ENCODE measurements around the gene CHGA. TPM values are rescaled to one million over a fixed set of nuclear protein-coding genes. Genes with fewer than 3 reads are reported as not detected.

CHGA gene
- total RNA-seq, 1 donor from 2014 or later: not detected

- no peak for DNase-seq (ENCODE audit: low read depth)
Measured at GRCh38 chr14:92903359-92903758, 19.6 kb upstream of the CHGA start.

GRCh38 chr14:92905667-92906066 lies 17.3 kb upstream of the CHGA start:
- DNase-seq (ENCODE audit: low read depth): no peak

- no peak for DNase-seq (ENCODE audit: low read depth)
Measured at GRCh38 chr14:92906420-92906819, 16.5 kb upstream of the CHGA start.

GRCh38 chr14:92906823-92907222 lies 16.1 kb upstream of the CHGA start:
- DNase-seq (ENCODE audit: low read depth): no peak

DNA sequence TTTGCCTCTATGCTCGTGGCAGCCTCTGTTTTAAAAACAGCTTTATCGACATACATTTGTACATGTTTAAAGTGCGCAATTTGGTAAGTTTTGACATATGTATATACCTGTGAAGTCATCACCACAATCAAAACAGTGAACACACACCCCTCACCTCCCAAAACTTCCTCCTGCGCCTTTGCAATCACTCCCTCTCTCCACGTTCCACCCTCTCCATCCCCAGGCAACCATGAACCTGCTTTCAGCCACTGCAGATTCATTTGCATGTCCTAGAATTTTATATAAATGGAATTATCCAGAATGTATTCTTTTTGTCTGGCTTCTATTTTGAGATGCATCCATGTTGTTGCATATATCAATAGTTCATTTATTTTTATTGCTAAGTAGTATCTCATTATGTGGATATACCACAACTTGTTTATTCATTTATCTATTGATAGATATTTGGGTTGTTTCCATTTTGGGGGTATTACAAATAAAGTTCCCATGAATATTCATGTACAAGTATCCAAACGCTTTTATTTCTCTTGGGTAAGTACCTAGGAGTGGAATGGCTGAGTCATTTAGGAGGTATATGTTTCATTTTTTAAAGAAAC lies 15.5 kb upstream of the CHGA start:
- no peak for DNase-seq (ENCODE audit: low read depth)

DNA sequence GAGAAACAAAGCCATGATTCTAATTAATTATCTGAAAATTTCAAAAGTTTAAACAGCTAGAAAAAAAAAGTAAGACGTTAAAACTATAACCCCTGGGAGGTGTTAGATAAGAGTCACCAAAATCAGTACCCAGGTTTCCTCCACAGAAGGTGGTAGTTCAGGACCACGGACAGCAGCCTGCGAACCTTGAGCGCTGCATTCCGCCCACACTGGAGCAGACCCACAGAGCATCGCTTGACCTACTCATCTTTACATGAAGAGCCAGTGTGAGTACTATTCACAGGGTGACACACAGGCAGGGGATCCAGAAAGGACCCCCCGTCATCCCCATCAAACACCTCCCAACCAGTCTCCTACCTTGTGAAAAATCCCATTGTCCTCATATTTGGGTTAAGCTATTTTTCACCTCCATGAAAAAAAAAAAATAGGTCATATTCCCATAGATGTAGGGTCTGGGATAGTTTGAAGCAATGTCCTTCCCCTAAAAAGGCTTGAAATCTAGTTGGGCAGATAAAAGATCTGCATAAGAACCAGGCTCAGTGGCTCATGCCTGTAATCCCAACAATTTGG lies 8.8 kb upstream of the CHGA start:
- DNase-seq (ENCODE audit: low read depth): peak; percentile 45

DNA sequence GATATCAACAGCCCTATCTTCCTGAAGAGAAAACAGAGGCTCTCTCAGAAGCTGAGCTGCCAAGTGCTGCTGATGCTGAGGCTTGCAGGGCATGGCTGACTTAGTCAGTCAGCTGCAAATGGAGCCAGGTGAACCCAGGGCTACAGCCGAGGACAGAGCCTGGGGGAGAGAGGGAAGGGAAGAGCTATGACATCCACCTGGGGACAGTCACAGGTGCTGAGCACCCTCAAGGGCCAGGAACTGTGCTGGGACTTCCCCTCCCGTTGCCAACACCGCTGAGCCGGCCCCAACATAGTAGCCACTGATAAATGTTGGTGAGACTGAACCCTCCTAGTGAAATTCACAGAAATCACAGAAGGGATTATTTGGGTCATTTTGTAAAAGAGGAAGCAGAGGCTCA lies 6.7 kb upstream of the CHGA start:
- DNase-seq (ENCODE audit: low read depth): no peak

- no peak for DNase-seq (ENCODE audit: low read depth)
Measured at GRCh38 chr14:92917041-92917940, 5.7 kb upstream of the CHGA start.

GRCh38 chr14:92917956-92918355 lies 5.0 kb upstream of the CHGA start:
- no peak for DNase-seq (ENCODE audit: low read depth)

DNA sequence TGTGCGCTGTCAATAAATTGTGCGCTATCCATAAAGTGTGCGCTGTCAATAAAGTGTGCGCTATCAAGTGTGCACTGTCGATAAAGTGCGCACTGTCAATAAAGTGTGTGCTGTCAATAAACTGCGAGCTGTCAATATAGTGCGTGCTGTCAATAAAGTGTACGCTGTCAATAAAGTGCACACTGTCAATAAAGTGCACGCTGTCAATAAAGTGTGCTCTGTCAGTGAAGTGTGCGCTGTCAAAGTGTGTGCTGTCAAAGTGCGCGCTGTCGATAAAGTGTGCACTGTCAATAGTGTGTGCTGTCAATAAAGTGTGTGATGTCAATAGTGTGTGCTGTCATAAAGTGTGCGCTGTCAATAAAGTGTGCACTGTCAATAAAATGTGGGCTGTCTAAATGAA lies 2.9 kb upstream of the CHGA start:
- DNase-seq (ENCODE audit: low read depth): no peak

GRCh38 chr14:92922155-92922735 lies 705 bp upstream of the CHGA start:
- no peak for DNase-seq (ENCODE audit: low read depth)

GRCh38 chr14:92923744-92924103 lies 774 bp downstream of the CHGA start:
- DNase-seq (ENCODE audit: low read depth): no peak

DNA sequence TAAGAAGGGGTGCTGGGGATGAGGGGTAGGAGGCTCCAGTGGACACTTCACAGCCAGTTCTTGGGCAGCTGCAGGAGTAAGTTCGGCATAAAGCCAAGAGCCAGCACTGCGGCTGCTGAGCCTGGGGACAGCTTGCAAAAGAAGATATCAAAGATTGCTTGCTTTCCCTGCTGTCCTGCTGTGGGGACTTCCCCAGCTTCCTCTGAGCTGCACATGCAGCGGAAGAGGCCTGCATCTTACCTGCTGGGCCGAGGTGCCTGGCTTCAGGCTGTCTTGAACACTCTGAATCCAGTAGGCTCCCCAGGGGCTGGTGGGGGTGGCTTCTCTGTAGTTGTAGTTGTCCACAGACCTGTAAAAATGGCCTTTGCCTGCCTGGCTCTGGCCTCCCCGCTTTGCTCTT lies 1.3 kb downstream of the CHGA start:
- no peak for DNase-seq (ENCODE audit: low read depth)

DNA sequence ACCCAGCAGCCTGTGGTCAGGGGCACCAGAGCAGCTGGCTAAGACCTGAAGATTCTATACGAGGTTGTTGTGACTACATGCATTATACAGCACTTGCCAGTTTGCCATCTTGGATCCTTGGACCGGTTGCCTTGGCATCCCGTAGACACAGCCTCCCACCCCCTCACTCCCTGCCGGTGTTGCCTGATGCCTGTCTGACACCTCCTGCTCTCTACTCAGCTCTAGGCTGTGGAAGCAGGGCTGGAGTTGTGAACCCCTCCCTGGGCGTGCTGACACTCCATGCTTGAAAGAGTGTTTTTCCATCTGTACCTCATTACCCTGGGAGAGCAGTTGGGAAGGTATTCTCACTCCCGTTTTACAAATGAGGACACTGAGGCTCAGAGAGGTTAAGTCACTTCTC lies 2.5 kb downstream of the CHGA start:
- DNase-seq (ENCODE audit: low read depth): no peak

- no peak for DNase-seq (ENCODE audit: low read depth)
Measured at GRCh38 chr14:92926180-92926845, 3.4 kb downstream of the CHGA start.

- DNase-seq (ENCODE audit: low read depth): no peak
Measured at GRCh38 chr14:92926931-92927330, 4.0 kb downstream of the CHGA start.

DNA sequence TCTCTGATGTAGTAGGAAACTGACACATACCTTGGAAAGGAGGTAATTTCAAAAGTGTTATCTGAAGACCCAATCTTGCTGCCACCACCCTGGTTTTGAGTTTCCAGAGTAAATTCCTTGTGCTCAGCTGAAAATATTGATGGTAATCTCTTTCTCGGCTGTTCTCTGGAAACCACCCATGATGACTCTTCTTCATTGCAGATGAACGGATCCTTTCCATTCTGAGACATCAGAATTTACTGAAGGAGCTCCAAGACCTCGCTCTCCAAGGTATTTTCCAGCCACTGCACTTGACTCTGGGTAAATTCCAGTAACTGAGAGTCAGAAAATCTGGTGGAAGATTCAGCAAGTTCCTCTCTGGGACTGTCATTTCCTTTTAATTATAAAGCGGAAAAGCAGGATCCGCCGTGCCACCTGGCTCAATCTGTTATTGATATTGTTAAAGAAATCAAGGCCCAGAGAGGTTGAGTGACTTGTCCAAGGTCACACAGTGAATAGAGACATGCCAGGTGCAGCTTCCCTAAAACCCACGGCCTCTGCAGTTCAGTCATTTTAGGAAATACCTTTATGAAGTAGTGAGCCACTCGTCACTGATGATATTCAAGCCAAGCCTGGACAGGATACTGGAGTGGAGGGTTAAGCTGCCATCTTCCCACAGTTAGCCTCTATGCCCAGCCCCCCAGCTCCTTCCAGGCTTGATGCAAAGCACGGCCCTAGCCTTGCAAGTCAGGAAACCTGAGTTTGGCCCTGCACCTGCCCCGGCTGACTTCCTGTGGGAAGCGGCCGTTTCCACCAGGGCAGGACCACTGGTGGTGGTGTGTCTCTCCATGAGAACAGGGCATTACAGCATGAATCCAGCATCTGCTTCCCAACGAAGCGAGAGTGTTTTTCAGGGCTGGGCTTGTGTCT lies 4.7 kb downstream of the CHGA start:
- no peak for DNase-seq (ENCODE audit: low read depth)

- no peak for DNase-seq (ENCODE audit: low read depth)
Measured at GRCh38 chr14:92928258-92928629, 5.3 kb downstream of the CHGA start.

GRCh38 chr14:92928961-92929688 lies 6.2 kb downstream of the CHGA start:
- no peak for DNase-seq (ENCODE audit: low read depth)
